HepG2 (cell line): ENCODE results near the gene HCFC1. TPM values are rescaled to one million over a fixed set of nuclear protein-coding genes. Genes with fewer than 3 reads are reported as not detected.

Experiments
- ATAC-seq: fragments of 200-7000 bp; cut with Tn5 transposase; 3 replicates; pipeline ENCODE4 v1.9.1; 2020; ENCODE audit warnings: mild to moderate bottlenecking, moderate library complexity
- BruUV-seq: library from RNA; stranded (reverse); fragments of 400-500 nt; replicated peaks from 2 replicates; lab custom pipeline; 2021; lab: Mats Ljungman, UMichigan
- CTCF ChIA-PET: fragments of 300-600 bp; formaldehyde crosslinking; extraction: SDS; loops from one replicate; lab custom pipeline; 2021; ENCODE audit warnings: low total read pairs, inconsistent platforms, low intra/inter-chr PET ratio; lab: Yijun Ruan, JAX
- POLR2A ChIA-PET: fragments of 350-600 bp; sonication (Branson Sonifier 250); formaldehyde crosslinking; loops from one replicate; lab custom pipeline; 2020; ENCODE audit warnings: antibody characterized with exemption, inconsistent platforms; lab: Yijun Ruan, JAX
- DNase-seq: peaks from one replicate; pipeline ENCODE4 v3.0.0-alpha.2; 2015; ENCODE audit warnings: low spot score
- FAIRE-seq: peaks from 3 replicates; lab custom pipeline; 2011; peaks lifted over from hg19 to GRCh38; lab: Jason Lieb, UNC
- H2AFZ ChIP-seq: one replicate; pipeline ENCODE4 v1.6.1; 2011; ENCODE audit warnings: low read length, inconsistent platforms
- H3K27ac ChIP-seq: fragments of 300-600 bp; 3 replicates; pipeline ENCODE4 v1.8.0; 2011; ENCODE audit warnings: mixed run types, mild to moderate bottlenecking, mixed read lengths, low read length, inconsistent platforms; ENCODE audit not compliant: insufficient read depth; ENCODE audit errors: extremely low read length
- H3K27me3 ChIP-seq, 2 experiments: fragments of 200-600 bp in 1 of 2; 2 replicates in 1 of 2; 3 replicates in 1 of 2; pipeline versions ENCODE4 v1.6.0 to v1.8.0; 2011; ENCODE audit warnings: low read length in 2 of 2, mild to moderate bottlenecking in 2 of 2, moderate library complexity in 2 of 2, inconsistent platforms in 1 of 2; ENCODE audit not compliant: insufficient read depth in 2 of 2, control insufficient read depth in 1 of 2
- H3K36me3 ChIP-seq, 2 experiments: fragments of 200-600 bp in 1 of 2; replicated peaks in 1 of 2; 2 replicates in 1 of 2; 3 replicates in 1 of 2; pipeline versions ENCODE4 v1.5.1 to v1.8.0; 2011; ENCODE audit warnings: low read length in 2 of 2, inconsistent platforms in 1 of 2; ENCODE audit not compliant: insufficient read depth in 2 of 2, control insufficient read depth in 1 of 2
- H3K4me1 ChIP-seq: 2 replicates; pipeline ENCODE4 v1.5.1; 2012; ENCODE audit warnings: low read length, inconsistent platforms; ENCODE audit not compliant: insufficient read depth
- H3K4me2 ChIP-seq: 2 replicates; pipeline ENCODE4 v1.6.0; 2011; ENCODE audit warnings: low read depth, low read length, inconsistent platforms
- H3K4me3 ChIP-seq, 3 experiments: fragments of 200-600 bp in 1 of 3; sonication (generic), shearing (Covaris generic) in 1 of 3; replicated peaks in 1 of 3; 2 replicates each; pipeline ENCODE4 v1.5.1; 2011 to 2016; ENCODE audit warnings: low read length in 3 of 3, inconsistent platforms in 2 of 3, low read depth in 2 of 3, mild to moderate bottlenecking in 2 of 3, control low read depth in 1 of 3, mixed read lengths in 1 of 3; ENCODE audit not compliant: insufficient read depth in 1 of 3
- H3K79me2 ChIP-seq: one replicate; pipeline ENCODE4 v1.6.1; 2011; ENCODE audit warnings: low read length, inconsistent platforms; ENCODE audit not compliant: insufficient read depth
- H3K9ac ChIP-seq: 2 replicates; pipeline ENCODE4 v1.6.0; 2011; ENCODE audit warnings: mild to moderate bottlenecking, low read depth, low read length, inconsistent platforms; ENCODE audit not compliant: insufficient read depth
- H3K9me3 ChIP-seq: 2 replicates; pipeline ENCODE4 v1.5.1; 2012; ENCODE audit warnings: mild to moderate bottlenecking, low read length
- H4K20me1 ChIP-seq: 2 replicates; pipeline ENCODE4 v1.6.0; 2011; ENCODE audit warnings: inconsistent platforms, mild to moderate bottlenecking, low read length, moderate library complexity; ENCODE audit not compliant: insufficient read depth
- BHLHE40 ChIP-seq: IDR thresholded peaks from 2 replicates; pipeline ENCODE4 v1.6.1; 2011; ENCODE audit warnings: low read length, improper control_type of control experiment
- MAFK ChIP-seq, 2 experiments: IDR thresholded peaks in 1 of 2; conservative IDR thresholded peaks in 1 of 2; 2 replicates each; pipeline ENCODE4 v1.6.1; 2011; ENCODE audit warnings: improper control_type of control experiment in 2 of 2, low read length in 2 of 2
- TFAP4 ChIP-seq: sonication (generic); IDR thresholded peaks from 2 replicates; pipeline ENCODE4 v1.6.1; 2016; ENCODE audit warnings: low read depth, borderline replicate concordance
- ZNF263 ChIP-seq: sonication (generic); formaldehyde crosslinking; IDR thresholded peaks from 2 replicates; pipeline ENCODE4 v1.4.0; 2020; ENCODE audit warnings: missing genetic modification reagents
- ZNF296 ChIP-seq: sonication (generic); formaldehyde crosslinking; conservative IDR thresholded peaks from 2 replicates; pipeline ENCODE4 v1.5.0; 2020; ENCODE audit warnings: mild to moderate bottlenecking, missing genetic modification reagents
- WGBS: methylation state at CpG from one replicate; pipeline ENCODE4 v1.1.6; 2017; ENCODE audit warnings: low lambda C conversion rate; 5-methylcytosine and 5-hydroxymethylcytosine counted together
- in situ Hi-C: cut with HindIII; loops from 2 replicates; pipeline ENCODE4 v1.10.0; 2017; ENCODE audit warnings: low pct_unique_long_range_greater_than_20kb; ENCODE audit not compliant: extremely low pct_ligation_motif_present
- intact Hi-C: fragments of 100-400 bp; cut with micrococcal nuclease; formaldehyde crosslinking; loops from one replicate; pipeline ENCODE4 v1.10.0; 2022; ENCODE audit not compliant: unreplicated experiment
- polyA plus RNA-seq, 8 experiments: library from polyadenylated mRNA; depleted of rRNA in 3 of 8; stranded (reverse) in 7 of 8; unstranded in 1 of 8; fragments of >200 nt; fragmentation: Illumina TruSeq in 4 of 8; extraction: Trizol in 4 of 8; gene quantifications; 2 replicates each; pipeline versions ENCODE4 v1.2.1 to v1.2.3, GENCODE V29; 2011 to 2016; ENCODE audit warnings: low read depth in 4 of 8, missing spikeins in 1 of 8, mixed read lengths in 1 of 8; ENCODE audit not compliant: insufficient read depth in 1 of 8
- total RNA-seq, 5 experiments: library from RNA; depleted of rRNA; stranded (reverse); fragments of >200 nt; fragmentation: Illumina TruSeq; extraction: Trizol; gene quantifications; 2 replicates each; pipeline ENCODE4 v1.2.3, GENCODE V29; 2016; ENCODE audit warnings: low read depth in 1 of 5

The HCFC1 gene
- total and polyA plus RNA-seq, 2 of the 13 experiments (the other 11 are each of a cell fraction or from before 2014, with no cell fraction given) = 5.8 to 17.8 TPM

- H2AFZ ChIP-seq = no peak within 1 kb of the TSS
- no CpG with 5 or more reads among the region's 31 CpGs for WGBS
- no peaks in the 10 kb centered on the region for H3K9me3 ChIP-seq
- POLR2A ChIA-PET = interaction anchor here (1.4 to 5.8 kb wide), 2 partner anchors 9 to 16 kb away, joined by 5 to 82 read pairs; partner anchors contain the start of gene NAA10
- no TSS peak for BruUV-seq
- no peak within 1 kb of the TSS; the same call in 1 of the 2 replicates for H3K4me2 ChIP-seq
- no peaks in the 10 kb centered on the region for H3K36me3 ChIP-seq
- H3K79me2 ChIP-seq = no peaks in the 10 kb centered on the region
- H3K9ac ChIP-seq = no peak within 1 kb of the TSS
- no peaks in the 10 kb centered on the region for H3K27me3 ChIP-seq
- in situ Hi-C loops (no loop called here), intact Hi-C loops (loop anchor here (10.0 kb wide), 1 partner anchor 179 kb away; the partner anchor contains the start of gene PLXNB3)
- H3K27ac ChIP-seq = no peak within 1 kb of the TSS
- H3K4me1 ChIP-seq = peaks cover 59% of the 10 kb centered on the region
- CTCF ChIA-PET = no interaction called here
- ATAC-seq (no peak), FAIRE-seq (no peak), DNase-seq (no peak)
- no peak within 1 kb of the TSS; a peak in 1 of 6 replicates for H3K4me3 ChIP-seq
- H4K20me1 ChIP-seq = no peaks in the 10 kb centered on the region
- peak; percentile 46; the same call in 1 of the 2 replicates for TF ChIP-seq BHLHE40
- peak; percentile 79 for TF ChIP-seq ZNF263 (CRISPR knock-in tag)
- peak; percentile 40; the same call in 1 of the 2 replicates for TF ChIP-seq TFAP4
- no peak for TF ChIP-seq ZNF296 (CRISPR knock-in tag)
- no peak for TF ChIP-seq MAFK (conservative IDR thresholded peaks at IDR 0.05 in 1 of 2, IDR thresholded peaks at IDR 0.05 in 1 of 2; ENCODE audit: low read length in 2 of 2)
These were observed 27.3 kb downstream of the HCFC1 start, which contains the start of gene RENBP for GRCh38 chrX:153944140-153944799. Gene RENBP (minus strand): TSS chrX:153944643. CDS start chrX:153944610, 33 bp downstream.
